Measurements from ENCODE around the gene PTPN14.

DNA sequence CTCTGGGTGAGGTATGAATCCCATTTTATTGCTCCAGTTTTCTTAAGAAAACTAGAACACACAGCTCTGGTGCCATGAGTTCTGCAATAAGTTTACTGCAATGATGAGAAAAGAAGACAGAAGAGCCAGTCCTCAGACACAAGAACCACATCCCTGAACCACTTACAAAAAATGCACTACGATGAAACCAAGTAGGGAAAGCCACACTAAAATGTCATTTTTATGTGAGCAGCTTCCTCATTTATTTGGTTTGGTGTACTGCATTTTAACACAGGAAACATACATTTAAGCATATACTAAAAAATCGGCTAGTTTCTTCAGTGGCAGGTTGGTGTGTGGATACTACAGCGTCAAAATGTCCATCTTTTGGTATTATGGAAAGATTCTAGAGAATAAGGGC is 95.9 kb downstream of the PTPN14 start:
- TF ChIP-seq, protein P1, sequence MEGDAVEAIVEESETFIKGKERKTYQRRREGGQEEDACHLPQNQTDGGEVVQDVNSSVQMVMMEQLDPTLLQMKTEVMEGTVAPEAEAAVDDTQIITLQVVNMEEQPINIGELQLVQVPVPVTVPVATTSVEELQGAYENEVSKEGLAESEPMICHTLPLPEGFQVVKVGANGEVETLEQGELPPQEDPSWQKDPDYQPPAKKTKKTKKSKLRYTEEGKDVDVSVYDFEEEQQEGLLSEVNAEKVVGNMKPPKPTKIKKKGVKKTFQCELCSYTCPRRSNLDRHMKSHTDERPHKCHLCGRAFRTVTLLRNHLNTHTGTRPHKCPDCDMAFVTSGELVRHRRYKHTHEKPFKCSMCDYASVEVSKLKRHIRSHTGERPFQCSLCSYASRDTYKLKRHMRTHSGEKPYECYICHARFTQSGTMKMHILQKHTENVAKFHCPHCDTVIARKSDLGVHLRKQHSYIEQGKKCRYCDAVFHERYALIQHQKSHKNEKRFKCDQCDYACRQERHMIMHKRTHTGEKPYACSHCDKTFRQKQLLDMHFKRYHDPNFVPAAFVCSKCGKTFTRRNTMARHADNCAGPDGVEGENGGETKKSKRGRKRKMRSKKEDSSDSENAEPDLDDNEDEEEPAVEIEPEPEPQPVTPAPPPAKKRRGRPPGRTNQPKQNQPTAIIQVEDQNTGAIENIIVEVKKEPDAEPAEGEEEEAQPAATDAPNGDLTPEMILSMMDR (IDR thresholded peaks at IDR 0.05; ENCODE audit: low read depth, low read length): no peak
- TF ChIP-seq EZH2phosphoT487 (IDR thresholded peaks at IDR 0.05; ENCODE audit: low read depth): no peak
